GM12891 (cell line): ENCODE data around the gene MBOAT7.
"Not testable (repeated sequence)": the region's sequence is repeated elsewhere in the genome, so short reads cannot be mapped to it uniquely, and the experiment has no call there.

Source experiments
- DNase-seq: peaks from one replicate; pipeline ENCODE4 v3.0.0; 2011; ENCODE audit warnings: low spot score; ENCODE audit not compliant: insufficient read length
- FAIRE-seq: peaks from 2 replicates; lab custom pipeline; 2011; peaks lifted over from hg19 to GRCh38; lab: Jason Lieb, UNC
- PAX5 ChIP-seq: IDR thresholded peaks from 2 replicates; pipeline ENCODE4 v1.6.1; 2011; ENCODE audit warnings: low read length, moderate library complexity, mild to moderate bottlenecking; ENCODE audit not compliant: insufficient read depth, severe bottlenecking
- POLR2A ChIP-seq: IDR thresholded peaks from 2 replicates; pipeline ENCODE4 v1.6.1; 2011; ENCODE audit warnings: low read depth, low read length, control low read depth
- POLR2AphosphoS5 ChIP-seq: IDR thresholded peaks from 2 replicates; pipeline ENCODE4 v1.6.1; 2011; ENCODE audit warnings: low read depth, low read length, control low read depth
- POU2F2 ChIP-seq: IDR thresholded peaks from 2 replicates; pipeline ENCODE4 v1.6.1; 2011; ENCODE audit warnings: low read depth, mild to moderate bottlenecking, control low read depth, low read length, moderate library complexity
- SPI1 ChIP-seq: IDR thresholded peaks from 2 replicates; pipeline ENCODE4 v1.6.1; 2011; ENCODE audit warnings: low read depth, low read length, control low read depth
- TAF1 ChIP-seq: IDR thresholded peaks from 2 replicates; pipeline ENCODE4 v1.6.1; 2011; ENCODE audit warnings: low read depth, low read length, control low read depth

The MBOAT7 gene

DNA sequence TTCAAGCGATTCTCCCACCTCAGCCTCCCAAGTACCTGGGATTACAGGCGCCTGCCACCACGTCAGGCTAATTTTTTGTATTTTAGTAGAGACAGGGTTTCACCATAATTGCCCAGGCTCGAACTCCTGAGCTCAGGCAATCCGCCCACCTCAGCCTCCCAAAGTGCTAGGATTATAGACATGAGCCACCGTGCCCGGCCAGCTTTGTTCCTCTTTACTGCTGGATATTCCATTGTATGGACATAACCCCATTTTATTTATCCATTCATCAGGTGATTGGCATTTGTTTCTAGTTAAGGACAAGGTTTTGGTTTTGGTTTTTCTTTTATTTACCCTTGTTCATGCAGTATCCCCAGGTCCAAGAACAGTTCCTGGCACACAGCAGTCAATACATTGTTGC lies 7.2 kb upstream of the MBOAT7 start:
- FAIRE-seq (no peak), DNase-seq (no peak)
- TF ChIP-seq SPI1: no peak
- no peak for TF ChIP-seq POLR2A
- TF ChIP-seq PAX5: no peak
- TF ChIP-seq POU2F2: no peak
- TF ChIP-seq POLR2AphosphoS5: no peak
- no peak for TF ChIP-seq TAF1

DNA sequence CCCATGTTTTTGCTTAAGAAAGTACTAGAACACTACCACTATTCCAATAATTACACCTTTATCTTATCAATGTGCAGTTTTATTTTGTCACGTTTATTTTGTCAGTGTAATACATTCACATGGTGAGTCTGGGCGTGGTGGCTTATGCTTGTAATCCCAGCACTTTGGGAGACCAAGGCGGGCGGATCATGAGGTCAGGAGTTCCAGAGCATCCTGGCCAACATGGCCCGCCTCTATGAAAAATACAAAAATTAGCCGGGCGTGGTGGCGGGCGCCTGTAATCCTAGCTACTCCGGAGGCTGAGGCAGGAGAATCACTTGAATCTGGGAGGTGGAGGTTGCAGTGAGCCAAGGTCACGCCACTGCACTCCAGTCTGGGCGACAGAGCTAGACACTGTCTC lies 5.1 kb upstream of the MBOAT7 start:
- DNase-seq, FAIRE-seq: not testable (repeated sequence)

DNA sequence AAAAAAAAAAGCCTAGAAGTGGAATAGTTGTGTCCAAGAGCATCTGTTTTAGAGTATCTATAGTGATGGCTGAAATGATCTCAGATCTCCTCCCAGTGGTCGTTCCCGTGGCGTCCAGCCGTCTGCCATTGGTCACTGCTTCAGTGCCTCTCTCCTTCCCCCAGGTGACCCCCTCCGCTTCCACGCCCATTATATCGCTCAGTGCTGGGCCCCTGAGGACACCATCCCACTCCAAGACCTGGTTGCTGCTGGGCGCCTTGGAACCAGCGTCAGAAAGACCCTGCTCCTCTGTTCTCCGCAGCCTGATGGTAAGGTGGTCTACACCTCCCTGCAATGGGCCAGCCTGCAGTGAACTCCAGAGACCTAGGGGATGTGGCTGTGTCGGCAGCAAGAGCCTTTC lies 3.6 kb upstream of the MBOAT7 start:
- FAIRE-seq (no peak), DNase-seq (no peak)
- no peak for TF ChIP-seq TAF1
- no peak for TF ChIP-seq POLR2AphosphoS5

DNA sequence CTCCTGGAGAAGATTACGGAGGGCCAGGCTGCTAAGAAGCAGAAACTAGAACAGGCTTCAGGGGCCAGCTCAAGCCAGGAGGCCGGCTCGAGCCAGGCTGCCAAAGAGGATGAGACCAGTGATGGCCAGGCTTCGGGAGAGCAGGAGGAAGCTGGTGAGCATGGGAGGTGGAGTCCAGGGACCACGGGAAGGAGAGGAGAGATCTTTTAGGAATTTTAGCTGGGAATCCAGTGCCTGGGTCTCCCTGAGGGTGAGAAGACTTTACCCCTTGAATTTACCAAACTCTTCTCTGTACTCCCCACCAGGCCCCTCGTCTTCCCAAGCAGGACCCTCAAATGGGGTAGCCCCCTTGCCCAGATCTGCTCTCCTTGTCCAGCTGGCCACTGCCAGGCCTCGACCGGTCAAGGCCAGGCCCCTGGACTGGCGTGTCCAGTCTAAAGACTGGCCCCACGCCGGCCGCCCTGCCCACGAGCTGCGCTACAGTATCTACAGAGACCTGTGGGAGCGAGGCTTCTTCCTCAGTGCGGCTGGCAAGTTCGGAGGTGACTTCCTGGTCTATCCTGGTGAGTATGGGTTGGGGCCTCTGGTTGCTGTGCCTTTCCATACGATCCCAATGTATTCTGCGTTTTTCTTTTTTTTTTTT lies 2.6 kb upstream of the MBOAT7 start:
- no peak for TF ChIP-seq SPI1
- no peak for TF ChIP-seq POLR2AphosphoS5
- TF ChIP-seq POU2F2: no peak
- TF ChIP-seq PAX5: no peak
- TF ChIP-seq POLR2A: no peak
- no peak for TF ChIP-seq TAF1
- FAIRE-seq: no peak
- DNase-seq: no peak

DNA sequence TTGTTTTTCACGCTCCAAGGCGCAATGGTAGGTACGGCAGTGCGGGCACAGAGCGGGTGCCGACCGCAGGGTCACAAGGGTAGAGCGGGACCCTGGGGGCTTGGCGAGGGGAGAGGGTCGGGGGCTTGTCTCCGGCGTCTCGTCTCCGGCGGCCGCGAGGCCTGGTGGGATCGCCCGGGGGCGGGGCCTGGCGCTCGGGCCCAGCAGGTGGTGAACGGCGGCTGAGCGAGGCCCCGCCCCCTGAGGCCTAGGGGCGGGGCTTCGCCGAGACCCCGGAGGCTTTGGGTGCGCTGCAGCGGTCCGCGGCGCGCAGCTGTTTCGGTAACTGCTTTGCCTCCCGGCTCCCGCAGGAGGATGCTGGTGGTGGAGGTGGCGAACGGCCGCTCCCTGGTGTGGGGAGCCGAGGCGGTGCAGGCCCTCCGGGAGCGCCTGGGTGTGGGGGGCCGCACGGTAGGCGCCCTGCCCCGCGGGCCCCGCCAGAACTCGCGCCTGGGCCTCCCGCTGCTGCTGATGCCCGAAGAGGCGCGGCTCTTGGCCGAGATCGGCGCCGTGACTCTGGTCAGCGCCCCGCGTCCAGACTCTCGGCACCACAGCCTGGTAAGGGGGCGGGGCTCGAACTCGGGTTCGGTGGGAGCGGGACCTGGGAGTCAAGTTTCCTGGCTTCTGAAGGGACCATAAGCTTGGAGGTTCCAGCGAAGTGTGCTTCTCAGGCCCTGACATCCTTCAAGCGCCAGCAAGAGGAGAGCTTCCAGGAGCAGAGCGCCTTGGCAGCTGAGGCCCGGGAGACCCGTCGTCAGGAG lies 1.8 kb upstream of the MBOAT7 start, which contains the start of gene TSEN34:
Gene TSEN34, plus strand, starts transcription at position 298 of the 800 bp plus-strand sequence. Its CDS starts 57 bp downstream, at position 355.
- DNase-seq (peak; percentile 76), FAIRE-seq (peak; percentile 73)
- 0 out of 2 replicates have a peak, but pooled peaks have one; percentile 49 for TF ChIP-seq TAF1
- peak; percentile 54 for TF ChIP-seq PAX5
- TF ChIP-seq POLR2AphosphoS5: no peak
- no peak for TF ChIP-seq POU2F2
- 0 out of 2 replicates have a peak, but pooled peaks have one; percentile 14 for TF ChIP-seq POLR2A
- no peak for TF ChIP-seq SPI1

DNA sequence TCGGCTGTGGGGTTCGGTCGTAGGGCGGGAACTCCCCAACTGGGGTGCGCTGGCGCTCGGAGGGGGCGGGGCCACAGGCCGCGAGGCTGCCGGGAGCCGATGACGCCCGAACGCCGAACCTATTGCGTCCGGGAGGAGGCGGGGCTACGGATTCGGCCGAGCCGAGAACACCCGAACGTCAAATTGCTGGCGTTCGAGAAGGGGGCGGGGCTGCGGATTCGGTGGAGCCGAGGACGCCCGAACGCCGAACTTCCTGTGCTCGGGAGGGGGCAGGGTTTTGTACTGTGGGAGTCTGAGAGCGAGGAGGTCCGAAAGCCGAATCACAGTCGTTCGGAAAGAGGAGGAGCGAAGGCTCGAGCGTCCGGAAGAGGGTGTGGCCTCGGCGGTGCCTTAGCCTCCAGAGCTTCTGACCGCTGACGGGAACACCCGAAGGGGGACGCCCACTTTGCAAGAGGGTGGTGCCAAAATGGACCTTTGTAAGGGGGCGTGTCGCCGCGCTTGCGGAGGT lies 1.2 kb upstream of the MBOAT7 start:
- TF ChIP-seq TAF1: no peak
- DNase-seq (peak; percentile 68), FAIRE-seq (no peak)

DNA sequence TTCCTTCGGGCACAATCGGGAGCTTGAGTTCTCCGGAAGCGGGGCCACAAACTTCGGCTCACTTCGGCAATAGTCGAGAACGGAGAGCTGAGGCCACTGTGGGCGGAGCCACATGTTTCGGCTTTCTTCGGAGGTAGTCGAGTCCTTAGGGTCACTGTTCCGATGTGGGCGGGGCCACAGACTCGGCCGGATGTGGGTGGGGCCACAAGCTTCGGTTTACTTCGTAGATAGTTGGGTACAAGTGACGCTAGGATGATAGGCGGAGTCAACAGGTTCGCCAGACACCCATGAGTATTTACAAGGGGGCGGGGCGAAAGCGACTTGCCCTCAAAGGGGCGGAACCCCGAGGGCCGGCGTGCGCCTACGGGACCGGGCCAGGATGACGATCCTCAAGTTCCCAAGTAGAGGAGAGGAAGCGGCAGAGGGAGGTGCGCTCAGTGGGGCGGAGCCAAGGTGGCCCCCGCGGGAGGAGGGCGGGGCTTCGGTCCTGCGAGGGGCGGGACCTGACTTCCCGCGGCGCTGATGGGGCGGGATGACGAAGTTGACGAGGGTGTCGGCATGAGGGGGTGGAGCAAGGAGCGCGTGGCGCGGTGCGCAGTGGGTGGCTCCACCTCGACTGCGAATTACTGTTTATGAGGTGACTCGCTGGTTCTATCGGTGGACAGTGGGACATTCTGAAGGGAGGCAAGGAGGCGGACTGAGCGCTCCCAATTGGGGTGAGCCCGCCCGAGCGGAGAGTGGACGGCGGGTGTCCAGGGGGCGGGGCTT lies 539 bp upstream of the MBOAT7 start:
- TF ChIP-seq POLR2AphosphoS5: peak; percentile 84
- TF ChIP-seq TAF1: peak; percentile 41; the same call in 1 of the 2 replicates
- TF ChIP-seq SPI1: peak; percentile 45
- TF ChIP-seq POLR2A: peak; percentile 79; the same call in 1 of the 2 replicates
- no peak for TF ChIP-seq PAX5
- DNase-seq (peak; percentile 70), FAIRE-seq (peak; percentile 100)

DNA sequence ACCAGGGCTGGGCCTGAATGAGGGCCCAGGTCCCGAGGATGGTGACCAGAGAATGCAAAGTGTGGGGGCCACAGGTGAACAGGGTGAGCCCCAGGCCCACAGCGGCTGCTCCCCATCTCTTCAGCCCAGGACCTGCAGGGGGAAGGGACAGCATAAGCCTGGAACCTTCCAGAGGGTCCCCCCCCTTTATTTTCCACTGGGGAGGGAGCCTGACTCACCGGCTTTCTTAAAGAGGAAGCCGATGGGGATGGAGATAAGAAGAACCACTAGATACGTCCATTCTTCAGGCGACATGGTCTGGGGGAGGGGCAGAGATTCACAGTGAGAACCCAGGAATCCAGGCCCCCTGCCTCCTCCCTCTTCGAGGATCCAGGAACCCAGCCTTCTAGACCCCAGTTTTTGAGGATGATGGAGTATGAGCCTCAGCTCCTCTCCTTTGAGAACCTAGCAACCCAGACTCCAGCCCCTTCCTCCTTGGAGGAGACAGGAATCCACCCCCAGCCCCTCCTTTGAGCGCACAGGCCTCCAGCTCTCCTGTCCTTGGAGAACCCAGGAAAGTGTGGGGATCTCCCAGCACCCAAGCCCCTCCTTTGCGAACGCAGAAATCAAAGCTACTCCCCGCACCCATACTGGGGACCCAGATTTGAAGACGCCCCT lies 1.0 kb downstream of the MBOAT7 start:
- TF ChIP-seq TAF1: no peak
- no peak for TF ChIP-seq SPI1
- TF ChIP-seq PAX5: no peak
- TF ChIP-seq POLR2AphosphoS5: no peak
- no peak for TF ChIP-seq POU2F2
- TF ChIP-seq POLR2A: no peak
- FAIRE-seq (no peak), DNase-seq (no peak)

DNA sequence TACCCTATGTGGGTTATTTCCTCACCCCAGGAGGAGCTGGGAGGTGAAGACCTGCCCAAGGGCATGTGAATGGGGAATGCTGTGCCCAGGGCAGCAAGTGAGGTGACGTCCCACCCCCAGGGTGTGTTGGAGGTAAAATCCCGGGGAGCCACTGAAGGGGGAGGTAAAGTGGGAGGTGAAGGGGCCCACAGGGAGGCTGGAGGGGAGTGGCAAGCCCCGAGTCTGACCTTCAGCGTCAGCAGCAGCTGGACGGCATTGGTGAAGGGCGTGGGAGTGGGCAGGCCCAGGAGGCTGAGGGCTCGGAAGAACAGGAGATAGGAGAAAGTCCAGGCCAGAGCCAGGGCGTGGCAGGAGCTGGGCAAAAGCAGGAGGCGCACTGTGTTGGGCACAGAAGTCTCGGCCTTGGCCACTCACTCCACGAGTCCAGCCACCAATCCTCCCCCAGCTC lies 2.4 kb downstream of the MBOAT7 start:
- no peak for FAIRE-seq
- TF ChIP-seq POU2F2: no peak
- no peak for TF ChIP-seq POLR2AphosphoS5
- TF ChIP-seq PAX5: no peak

DNA sequence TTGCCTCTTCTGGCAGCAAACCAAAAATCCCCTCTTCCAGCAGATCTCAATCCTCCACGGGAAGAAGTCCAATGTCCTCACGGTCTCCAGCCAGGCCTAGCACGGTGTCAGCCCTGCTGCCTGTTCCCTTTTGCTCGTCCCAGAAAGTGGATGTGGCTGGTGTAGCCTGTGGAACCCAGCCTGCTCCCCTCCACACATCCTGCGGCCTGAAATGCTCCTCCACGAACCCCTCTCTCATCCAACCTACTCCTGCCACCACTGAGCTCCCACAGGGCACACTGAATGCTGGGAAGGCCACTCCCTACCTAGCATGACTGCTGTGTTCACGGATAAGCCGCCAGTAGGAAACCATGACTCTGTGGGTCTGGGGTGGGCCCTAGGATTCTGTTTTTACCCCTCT lies 3.0 kb downstream of the MBOAT7 start:
- FAIRE-seq (no peak), DNase-seq (no peak)
- no peak for TF ChIP-seq TAF1
- no peak for TF ChIP-seq POU2F2
- no peak for TF ChIP-seq SPI1
- TF ChIP-seq POLR2AphosphoS5: no peak
- no peak for TF ChIP-seq PAX5
- no peak for TF ChIP-seq POLR2A

More for the DNA sequence above, 2.4 kb downstream of the MBOAT7 start:
- no peak for DNase-seq
